Measurements from ENCODE around the gene FLNB. TPM values are rescaled to one million over a fixed set of nuclear protein-coding genes. Genes with fewer than 3 reads are reported as not detected.

FLNB gene
- total and polyA plus RNA-seq, 2 of the 8 experiments (the other 6 are each of a cell fraction or from before 2014, with no cell fraction given): 72.3 to 118 TPM

DNA sequence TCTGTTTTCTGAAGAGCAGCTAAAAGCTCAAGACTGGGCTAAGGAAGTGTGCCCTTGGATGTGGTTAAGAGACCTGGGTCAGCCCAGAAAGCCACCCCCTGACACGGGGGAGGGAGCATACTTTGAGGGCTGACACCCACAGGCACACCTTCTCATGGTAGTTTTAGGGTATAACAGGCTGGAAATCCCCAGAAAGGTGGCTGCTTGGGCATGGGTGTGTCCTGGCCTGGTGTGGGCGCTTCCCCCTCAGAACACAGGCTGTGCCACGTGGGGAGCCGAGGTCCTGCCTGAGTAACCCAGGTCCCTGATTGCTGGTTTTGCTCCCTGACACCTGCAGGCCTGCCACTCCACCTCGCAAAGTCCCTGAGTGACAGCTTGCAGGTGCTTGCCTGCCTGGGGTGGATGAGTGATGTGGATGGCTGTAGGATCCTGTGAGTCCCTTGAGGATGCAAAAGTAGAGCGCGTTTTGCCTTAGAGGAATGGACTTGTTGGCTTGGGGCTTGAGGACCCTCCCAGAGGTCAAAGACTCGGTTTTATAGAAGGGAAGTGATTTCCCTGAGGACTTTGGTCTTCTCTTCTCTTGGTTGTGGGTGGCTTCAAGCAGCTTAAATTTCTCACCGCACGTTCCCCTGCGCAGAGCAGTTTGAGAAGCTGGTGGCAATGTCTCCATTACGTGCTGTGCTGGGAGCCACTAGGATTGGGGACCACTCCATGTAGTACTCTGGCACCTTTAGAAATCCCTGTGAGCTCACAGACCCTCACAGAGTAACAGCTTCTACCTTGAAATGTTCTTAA is 108.1 kb downstream of the FLNB start:
- H3K14ac ChIP-seq (ENCODE audit: insufficient read length): no peak overlapping the region
- H2AFZ ChIP-seq (ENCODE audit: low read length): no peak overlapping the region
- H3K23ac ChIP-seq (ENCODE audit: insufficient read length): no peak overlapping the region
- FAIRE-seq (no peak), DNase-seq (ENCODE audit: low read depth in 1 of 2, low spot score in 2 of 2) (no peak)
- H2AK5ac ChIP-seq (ENCODE audit: low read depth, low read length): no peak overlapping the region
- no peak overlapping the region for H3K4me2 ChIP-seq (ENCODE audit: insufficient read depth in 1 of 2, low read depth in 2 of 2, low read length in 2 of 2)
- no peak overlapping the region; the same call in 1 of the 2 replicates for H2BK5ac ChIP-seq (ENCODE audit: low read depth, low read length)
- H2BK12ac ChIP-seq (ENCODE audit: low read depth, low read length): no peak overlapping the region
- H3K23me2 ChIP-seq (ENCODE audit: low read depth, low read length): no peaks in the 10 kb centered on the region
- no peak overlapping the region for H2BK20ac ChIP-seq (ENCODE audit: low read length)
- 93% methylated on average over 12 of the region's 12 CpGs; no CpG with 5 or more reads in 1 of the 2 experiments for WGBS, 2 experiments (ENCODE audit: extremely low coverage in 1 of 2, insufficient coverage in 1 of 2, insufficient read length in 1 of 2, insufficient replicate concordance in 2 of 2, low coverage in 1 of 2, low lambda C conversion rate in 2 of 2, missing lambda C conversion rate in 1 of 2)
- H3K36me3 ChIP-seq (ENCODE audit: control insufficient read depth in 2 of 4, insufficient read depth in 4 of 4, low read length in 3 of 4): peaks cover 19 to 67% (median 44%) of the 10 kb centered on the region in 4 experiments; a peak in 7 of 8 replicates
- H3K4me1 ChIP-seq (replicated peaks in 1 of 4; ENCODE audit: control insufficient read depth in 3 of 4, insufficient read depth in 4 of 4, low read length in 3 of 4): no peaks in the 10 kb centered on the region
- H3K27me3 ChIP-seq (replicated peaks in 1 of 4; ENCODE audit: control insufficient read depth in 3 of 4, extremely low read depth in 1 of 4, insufficient read depth in 3 of 4, low read length in 3 of 4): no peaks in the 10 kb centered on the region
- no peak overlapping the region for H3K27ac ChIP-seq (ENCODE audit: low read depth, low read length)
- no peak overlapping the region for H3K9ac ChIP-seq (replicated peaks in 1 of 4; ENCODE audit: extremely low read depth in 1 of 4, low read depth in 3 of 4, low read length in 3 of 4)
- no peak overlapping the region for H2BK120ac ChIP-seq (replicated peaks; ENCODE audit: low read depth, low read length)
- H4K20me1 ChIP-seq (replicated peaks in 1 of 2; ENCODE audit: control insufficient read depth in 1 of 2, insufficient read depth in 2 of 2, low read length in 2 of 2): peaks cover 2 to 3% of the 10 kb centered on the region in 2 experiments
- no peak overlapping the region for H3K4ac ChIP-seq (replicated peaks; ENCODE audit: insufficient read length, low read depth, low read length)
- H3K9me3 ChIP-seq (ENCODE audit: insufficient read depth in 2 of 2, low read depth in 1 of 2, low read length in 1 of 2): no peaks in the 10 kb centered on the region
- H3K79me1 ChIP-seq (ENCODE audit: low read depth, low read length): peaks cover 6% of the 10 kb centered on the region
- no peak overlapping the region for H3K56ac ChIP-seq (replicated peaks; ENCODE audit: insufficient read length, low read depth, low read length)
- H4K8ac ChIP-seq (ENCODE audit: extremely low read depth, insufficient read depth, low read length): peak overlapping the region; percentile 71; the same call in 1 of the 2 replicates
- H3K18ac ChIP-seq (ENCODE audit: extremely low read depth, low read length): no peak overlapping the region
- H2BK15ac ChIP-seq (ENCODE audit: low read length): no peak overlapping the region
- H3K4me3 ChIP-seq (ENCODE audit: extremely low read depth in 1 of 4, insufficient read depth in 2 of 4, low read depth in 3 of 4, low read length in 4 of 4): no peak overlapping the region
- CTCF ChIA-PET (ENCODE audit: partially characterized antibody): interaction anchor here (0.6 to 2.2 kb wide), 6 partner anchors 17 to 589 kb away, joined by 3 to 6 read pairs (median 4); no protein-coding TSS in a partner anchor
- POLR2A ChIA-PET (ENCODE audit: partially characterized antibody): no interaction called here
- H3K79me2 ChIP-seq (ENCODE audit: control insufficient read depth in 1 of 2, insufficient read depth in 2 of 2, low read length in 2 of 2): no peaks in the 10 kb centered on the region
- H4K5ac ChIP-seq (ENCODE audit: insufficient read length, low read depth, low read length): no peak overlapping the region
- H4K91ac ChIP-seq (replicated peaks; ENCODE audit: insufficient read length, low read length): no peak overlapping the region
- TF ChIP-seq ASH2L (IDR thresholded peaks at IDR 0.05; ENCODE audit: low read length): no peak
- no peak for TF ChIP-seq ZNF274 (IDR thresholded peaks at IDR 0.05; ENCODE audit: borderline replicate concordance, extremely low read depth, low read length)
- TF ChIP-seq CREB1 (IDR thresholded peaks at IDR 0.05): no peak
- TF ChIP-seq KDM5A (IDR thresholded peaks at IDR 0.05; ENCODE audit: low read length): no peak
- TF ChIP-seq CHD1 (IDR thresholded peaks at IDR 0.05; ENCODE audit: low read depth, low read length): no peak
- TF ChIP-seq JUND (IDR thresholded peaks at IDR 0.05; ENCODE audit: low read length): no peak
- TF ChIP-seq, protein P1, sequence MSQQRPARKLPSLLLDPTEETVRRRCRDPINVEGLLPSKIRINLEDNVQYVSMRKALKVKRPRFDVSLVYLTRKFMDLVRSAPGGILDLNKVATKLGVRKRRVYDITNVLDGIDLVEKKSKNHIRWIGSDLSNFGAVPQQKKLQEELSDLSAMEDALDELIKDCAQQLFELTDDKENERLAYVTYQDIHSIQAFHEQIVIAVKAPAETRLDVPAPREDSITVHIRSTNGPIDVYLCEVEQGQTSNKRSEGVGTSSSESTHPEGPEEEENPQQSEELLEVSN (IDR thresholded peaks at IDR 0.05): no peak
- TF ChIP-seq, protein P2, sequence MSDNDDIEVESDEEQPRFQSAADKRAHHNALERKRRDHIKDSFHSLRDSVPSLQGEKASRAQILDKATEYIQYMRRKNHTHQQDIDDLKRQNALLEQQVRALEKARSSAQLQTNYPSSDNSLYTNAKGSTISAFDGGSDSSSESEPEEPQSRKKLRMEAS (IDR thresholded peaks at IDR 0.05): no peak
- no peak for TF ChIP-seq KDM1A (IDR thresholded peaks at IDR 0.05; ENCODE audit: borderline replicate concordance, low read length)
- TF ChIP-seq SAP30 (IDR thresholded peaks at IDR 0.05; ENCODE audit: insufficient read depth, insufficient replicate concordance, low read length): no peak
- no peak for TF ChIP-seq CHD2 (IDR thresholded peaks at IDR 0.05; ENCODE audit: low read length)
- no peak for TF ChIP-seq SIRT6 (IDR thresholded peaks at IDR 0.05; ENCODE audit: low read length)
- no peak for TF ChIP-seq POLR2AphosphoS5 (IDR thresholded peaks at IDR 0.05; ENCODE audit: low read depth, low read length)
